ENCODE results near the gene BTNL9.
"Not testable (repeated sequence)": the region's sequence is repeated elsewhere in the genome, so short reads cannot be mapped to it uniquely, and the experiment has no call there.

Gene BTNL9

DNA sequence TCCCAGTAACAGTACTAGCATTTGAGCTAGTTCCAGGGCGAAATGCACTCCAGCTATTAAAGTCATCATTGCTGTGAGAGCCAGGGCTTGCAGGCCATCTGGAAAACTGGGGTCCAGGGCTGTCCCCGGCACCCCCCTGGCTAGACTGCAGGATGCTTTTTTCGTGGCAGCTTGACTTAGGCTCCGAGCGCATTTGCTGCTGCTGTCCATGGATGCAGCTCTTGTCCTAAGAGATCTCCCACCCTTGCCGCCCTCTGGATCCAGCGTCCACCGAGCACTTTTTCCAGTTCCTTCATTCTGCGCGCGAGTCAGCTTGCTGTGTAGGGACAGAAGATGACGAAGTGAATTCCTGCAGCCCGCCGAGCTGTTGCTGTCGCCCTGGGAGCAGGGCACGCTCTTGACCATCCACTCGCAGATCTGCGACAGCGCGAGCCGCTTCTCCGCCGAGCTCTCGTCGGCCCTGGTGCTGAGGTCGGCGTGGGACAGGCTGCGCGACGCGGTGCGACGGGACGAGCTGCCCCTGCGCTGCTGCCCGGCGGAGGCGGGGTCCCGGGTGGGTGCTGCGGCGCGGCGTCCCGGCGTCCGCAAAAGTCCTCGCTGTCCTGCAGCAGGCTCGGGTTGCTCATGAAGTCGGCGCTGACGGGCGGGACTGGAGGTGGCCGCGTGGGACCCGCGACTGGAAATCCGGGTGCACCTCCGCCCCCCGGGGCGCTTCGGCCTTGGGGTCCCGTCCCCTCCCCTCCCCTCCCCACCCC lies 60.2 kb downstream of the BTNL9 start:
- peak; percentile 21 for DNase-seq (ENCODE audit: low read depth)

DNA sequence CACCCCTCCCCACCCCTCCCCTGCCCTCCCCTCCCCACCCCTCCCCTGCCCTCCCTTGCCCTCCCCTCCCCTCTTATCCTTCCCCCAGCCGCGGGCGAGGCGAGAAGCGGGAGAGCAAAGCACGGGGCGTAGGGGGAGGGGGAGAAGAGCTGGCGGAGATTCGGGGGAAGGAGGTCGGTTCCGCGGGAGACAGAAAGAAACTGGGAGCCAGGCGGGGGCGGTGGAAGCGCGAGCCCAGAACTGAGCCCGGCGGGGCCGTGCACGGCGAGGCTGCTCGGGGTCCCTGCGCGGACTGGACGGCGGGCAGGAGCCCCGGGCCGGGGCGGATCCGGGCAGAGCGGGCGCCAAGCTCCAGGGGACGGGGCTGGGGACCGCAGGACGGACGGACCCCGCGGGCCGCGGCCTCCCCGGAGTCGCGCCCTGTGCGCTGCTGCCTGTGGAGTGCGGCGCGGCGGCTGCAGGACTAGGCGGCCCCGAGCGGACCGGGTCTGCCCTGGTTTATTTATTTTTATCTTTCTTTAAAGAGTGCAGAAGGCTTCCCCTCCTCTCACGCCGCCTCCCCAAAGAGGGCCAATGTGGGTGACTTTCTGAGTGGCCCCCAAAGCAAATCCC lies 61.1 kb downstream of the BTNL9 start:
- DNase-seq (ENCODE audit: low read depth), result not testable (repeated sequence)

DNA sequence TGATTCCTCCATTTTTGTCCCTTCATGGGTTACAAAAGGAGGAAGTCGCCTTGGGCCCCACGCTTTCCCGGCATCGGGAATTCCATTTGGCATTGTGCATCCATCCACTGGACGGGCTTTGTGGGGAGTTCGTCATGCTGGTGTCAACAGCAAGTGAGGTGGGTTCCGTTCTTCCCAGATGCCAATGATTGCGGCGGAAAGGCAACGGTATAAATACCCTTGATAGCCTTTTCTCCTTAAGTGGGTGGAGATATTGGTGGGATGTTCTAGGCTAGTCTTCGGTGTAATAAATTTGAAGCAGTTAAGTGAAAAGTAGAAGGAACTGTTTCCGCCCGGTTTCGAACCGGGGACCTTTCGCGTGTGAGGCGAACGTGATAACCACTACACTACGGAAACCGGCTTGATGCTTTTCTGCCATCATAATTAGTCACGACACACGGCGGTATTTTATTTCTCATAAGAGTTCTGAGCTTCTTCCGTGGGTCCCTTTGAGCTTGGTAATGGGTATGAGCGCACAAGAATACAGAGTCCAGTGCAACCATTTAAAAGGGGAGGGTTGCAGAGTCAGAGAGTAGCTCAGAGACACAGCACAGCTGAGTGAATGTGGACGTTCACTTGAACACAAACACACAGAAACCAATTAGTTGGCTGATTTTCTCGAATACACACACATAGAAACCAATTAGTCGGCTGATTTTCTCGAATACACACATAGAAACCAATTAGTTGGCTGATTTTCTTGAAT lies 62.0 kb downstream of the BTNL9 start:
- not testable (repeated sequence) for DNase-seq (ENCODE audit: low read depth)

DNA sequence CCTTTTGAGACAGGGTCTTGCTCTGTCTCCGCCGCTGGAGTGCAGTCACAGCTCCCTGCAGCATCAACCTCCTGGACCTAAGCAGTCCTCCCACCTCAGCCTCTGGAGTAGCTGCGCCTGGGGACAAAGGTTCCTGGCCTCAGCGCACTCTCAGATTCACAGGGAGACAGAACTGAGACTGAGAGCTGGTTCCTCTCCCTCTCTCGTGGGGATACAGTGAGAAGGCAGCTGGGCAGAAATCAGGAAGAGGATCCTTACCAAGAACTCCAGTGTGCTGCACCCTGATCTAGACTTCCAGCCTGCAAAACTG lies 64.1 kb downstream of the BTNL9 start:
- DNase-seq (ENCODE audit: low read depth), result not testable (repeated sequence)

DNA sequence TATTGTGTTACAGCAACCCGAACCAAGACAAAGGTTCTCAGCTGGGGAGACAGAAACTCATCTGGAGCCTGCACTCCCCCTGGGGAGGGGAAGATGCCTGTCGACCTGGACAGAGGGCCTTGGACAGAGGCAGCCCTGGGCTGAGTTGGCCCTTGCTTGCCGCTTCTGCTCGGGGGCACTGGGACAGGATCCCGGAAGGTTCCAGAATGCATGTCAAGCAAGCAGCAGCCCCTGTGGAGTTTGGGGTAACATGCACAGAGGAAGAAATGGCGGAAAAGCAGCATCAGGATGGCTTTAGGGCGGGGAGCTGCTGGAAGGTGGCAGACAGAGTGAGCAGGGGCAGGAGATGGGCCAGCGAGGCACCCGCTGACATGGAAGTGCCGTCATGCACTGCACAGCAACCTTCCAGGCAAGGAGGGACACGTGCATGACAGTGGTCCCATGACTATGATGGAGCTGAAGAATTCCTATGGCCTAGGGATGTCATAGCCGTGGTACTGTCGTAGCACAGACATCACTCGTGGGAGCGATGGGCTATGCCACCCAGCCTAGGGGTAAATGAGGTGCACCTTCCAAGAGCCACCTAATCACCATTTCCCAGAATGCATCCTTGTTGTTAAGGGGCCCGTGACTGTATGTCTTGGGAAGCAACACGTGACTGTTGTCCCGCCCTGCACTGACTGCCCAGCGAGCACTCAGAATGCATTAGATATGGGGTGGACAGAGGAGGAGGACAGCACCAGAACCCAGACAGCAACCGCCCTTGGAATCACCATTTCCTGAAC lies 64.7 kb downstream of the BTNL9 start:
- not testable (repeated sequence) for DNase-seq (ENCODE audit: low read depth)

DNA sequence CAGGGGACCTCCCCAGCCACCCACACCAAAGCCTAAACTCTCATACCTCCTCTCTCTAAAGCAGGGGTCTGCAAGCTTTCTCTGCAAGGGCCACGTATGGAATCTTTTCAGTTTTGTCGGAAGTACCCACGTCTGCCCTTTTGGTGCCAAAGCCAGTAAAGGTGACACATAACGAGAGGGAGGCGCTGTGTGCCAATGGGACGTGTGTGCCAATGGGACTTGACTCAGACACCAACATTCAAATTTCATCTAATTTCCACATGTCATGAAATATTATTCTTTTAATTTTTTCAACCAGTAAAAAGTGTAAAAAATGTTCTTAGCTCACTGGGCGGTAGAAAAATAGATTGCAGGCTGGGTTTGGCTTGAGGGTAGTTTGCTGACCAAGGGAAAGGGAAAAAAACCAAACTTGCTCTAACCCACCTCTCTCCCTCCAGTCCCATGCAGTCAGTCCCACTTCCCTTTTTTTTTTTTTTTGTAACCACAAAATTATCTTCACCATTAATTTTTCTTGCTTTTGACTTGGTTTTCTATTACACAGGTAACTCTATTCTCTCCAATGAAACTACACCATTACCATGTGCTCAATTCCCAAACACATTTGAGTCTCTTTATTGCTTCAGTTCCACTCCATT lies 65.4 kb downstream of the BTNL9 start:
- no peak for DNase-seq (ENCODE audit: low read depth)

DNA sequence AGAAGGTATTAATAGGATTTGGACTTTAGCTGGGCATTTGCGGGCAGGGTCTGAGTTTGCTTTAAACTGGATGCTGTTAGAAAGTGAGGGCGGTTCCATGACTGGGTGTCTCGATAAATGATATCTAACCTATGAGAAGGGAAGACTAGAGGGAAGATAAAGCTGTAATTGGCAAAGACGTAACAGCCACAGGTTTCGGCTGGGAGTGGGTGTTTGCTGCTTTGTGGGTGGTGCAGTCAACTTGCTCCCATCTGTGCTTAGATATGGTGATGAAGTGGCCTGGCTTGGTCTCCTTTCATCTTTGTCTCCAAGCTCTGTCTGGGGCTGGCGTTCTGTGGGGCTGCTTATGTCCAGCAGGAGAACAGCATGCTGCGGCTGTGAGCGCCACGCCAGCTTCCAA lies 67.6 kb downstream of the BTNL9 start:
- no peak for DNase-seq (ENCODE audit: low read depth)

DNA sequence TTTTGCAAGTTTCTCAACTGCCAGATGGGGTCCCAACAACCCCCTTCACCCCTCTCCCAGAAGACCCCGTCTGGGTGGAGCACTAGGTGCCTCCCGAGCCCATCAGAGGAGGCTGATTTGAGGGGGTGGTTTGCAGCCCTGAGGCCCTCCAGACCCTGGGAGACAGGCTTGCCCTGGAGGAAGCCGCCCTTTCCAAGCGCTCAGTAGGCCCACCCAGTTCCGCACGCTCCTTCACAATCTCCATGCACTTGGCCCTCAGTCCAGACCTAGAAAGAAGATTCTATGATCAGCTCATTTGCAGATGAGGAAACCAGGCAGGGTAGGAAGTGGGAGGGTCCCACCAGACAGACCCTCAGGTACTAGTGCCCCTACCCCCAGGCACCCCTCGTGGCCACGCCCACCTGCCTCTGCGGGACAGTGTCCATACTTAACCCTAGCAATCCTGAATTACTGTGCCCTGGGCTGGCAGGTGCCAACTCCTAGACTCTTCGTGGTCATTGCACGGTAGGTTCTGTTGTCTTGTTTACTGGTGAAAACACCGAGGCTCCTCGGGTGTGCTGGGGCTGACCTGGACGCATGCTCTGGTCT lies 68.6 kb downstream of the BTNL9 start:
- DNase-seq (ENCODE audit: low read depth), result no peak

DNA sequence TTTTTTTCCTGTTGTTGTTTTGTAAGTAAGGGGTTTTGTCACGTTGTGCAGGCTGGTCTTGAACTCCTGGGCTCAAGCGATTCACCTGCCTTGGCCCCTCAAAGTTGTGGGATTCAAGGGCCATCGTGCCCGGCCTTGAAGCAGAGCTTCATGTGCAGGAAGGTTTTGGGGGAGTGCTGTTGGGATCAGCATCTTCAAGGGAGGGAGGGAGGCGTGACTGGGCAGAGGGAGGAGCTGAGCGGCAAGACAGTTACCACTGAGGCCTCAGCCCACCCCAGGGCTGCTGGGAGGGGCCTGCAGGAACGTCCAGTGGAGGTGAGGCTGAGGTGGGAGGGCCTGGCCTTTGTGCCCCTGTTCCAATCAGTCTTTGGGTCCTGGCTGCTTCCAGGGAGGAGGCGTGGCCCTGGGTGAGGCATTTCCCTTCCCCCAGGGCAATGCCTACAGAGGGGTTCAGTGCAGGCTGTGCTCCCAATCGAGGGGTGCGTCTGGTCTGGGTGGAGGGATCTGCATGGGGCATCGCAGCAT lies 69.5 kb downstream of the BTNL9 start:
- DNase-seq (ENCODE audit: low read depth), result no peak

DNA sequence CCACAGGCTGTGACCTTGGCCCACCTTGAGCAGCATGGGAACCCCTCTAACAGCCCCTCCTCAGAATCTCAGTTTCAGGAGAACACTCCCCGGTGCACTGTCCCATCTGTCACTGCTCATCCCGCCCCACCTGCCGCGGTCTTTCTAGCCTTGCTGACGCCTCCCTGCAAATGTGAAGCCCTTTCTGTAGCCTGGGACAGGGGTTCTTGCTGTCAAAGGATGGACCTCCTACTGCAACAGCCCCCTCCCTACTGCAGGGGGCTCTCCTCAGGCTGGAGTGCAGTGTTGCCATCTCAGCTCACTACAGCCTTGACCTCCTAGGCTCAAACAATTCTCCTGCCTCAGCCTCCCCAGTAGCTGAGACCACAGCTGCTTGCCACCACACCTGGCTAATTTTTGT lies 70.9 kb downstream of the BTNL9 start:
- DNase-seq (ENCODE audit: low read depth), result no peak

Data from EH (cell line).